Cardiac septum (tissue), 1 donor: ENCODE data around the gene FBXO28. TPM values are rescaled to one million over a fixed set of nuclear protein-coding genes. Genes with fewer than 3 reads are reported as not detected.
"Not testable (repeated sequence)": the region's sequence is repeated elsewhere in the genome, so short reads cannot be mapped to it uniquely, and the experiment has no call there.

ENCODE experiments used
- DNase-seq: peaks from one replicate; pipeline ENCODE4 v3.0.0-alpha.2; 2020; ENCODE audit warnings: low spot score
- intact Hi-C: fragments of 100-400 bp; cut with DNase I; formaldehyde crosslinking; loops from one replicate; pipeline ENCODE4 v1.14.0; 2022
- total RNA-seq: library from RNA; stranded (reverse); fragmentation: NEBNext Ultra II Directional; extraction: Animal tissue kit (Norgen Biotek cat#: 25700); gene quantifications from one replicate; pipeline ENCODE4 v1.2.1, GENCODE V29; 2021
- donor health status: DM: no; HTN: no; CAD: no.

The FBXO28 gene
- total RNA-seq, 1 donor from 2014 or later = 23.9 TPM

DNA sequence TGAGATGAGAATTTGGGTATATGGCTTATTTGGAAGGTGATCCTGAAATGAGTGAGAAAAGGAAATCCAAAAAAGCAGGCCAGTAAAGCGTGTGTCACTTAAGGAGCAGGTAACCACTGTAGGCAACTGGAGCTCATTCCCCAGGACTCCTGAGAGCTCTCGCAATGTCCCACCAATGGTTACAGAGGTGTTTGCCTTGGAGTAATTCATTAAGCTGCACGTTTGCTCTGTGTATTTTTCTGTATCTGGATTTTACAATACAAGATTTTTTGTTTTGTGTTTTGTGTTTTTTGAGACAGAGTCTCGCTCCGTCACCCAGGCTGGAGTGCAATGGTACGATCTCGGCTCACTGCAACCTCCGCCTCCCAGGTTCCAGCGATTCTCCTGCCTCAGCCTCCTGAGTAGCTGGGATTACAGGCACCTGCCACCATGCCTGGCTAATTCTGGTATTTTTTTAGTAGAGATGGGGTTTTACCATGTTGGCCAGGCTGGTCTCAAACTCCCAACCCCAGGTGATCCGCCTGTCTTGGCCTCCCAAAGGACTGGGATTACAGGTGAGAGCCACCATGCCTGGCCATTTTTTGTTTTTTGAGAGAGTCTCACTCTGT lies 92.1 kb downstream of the FBXO28 start:
- DNase-seq, intact Hi-C loops: not testable (repeated sequence)

DNA sequence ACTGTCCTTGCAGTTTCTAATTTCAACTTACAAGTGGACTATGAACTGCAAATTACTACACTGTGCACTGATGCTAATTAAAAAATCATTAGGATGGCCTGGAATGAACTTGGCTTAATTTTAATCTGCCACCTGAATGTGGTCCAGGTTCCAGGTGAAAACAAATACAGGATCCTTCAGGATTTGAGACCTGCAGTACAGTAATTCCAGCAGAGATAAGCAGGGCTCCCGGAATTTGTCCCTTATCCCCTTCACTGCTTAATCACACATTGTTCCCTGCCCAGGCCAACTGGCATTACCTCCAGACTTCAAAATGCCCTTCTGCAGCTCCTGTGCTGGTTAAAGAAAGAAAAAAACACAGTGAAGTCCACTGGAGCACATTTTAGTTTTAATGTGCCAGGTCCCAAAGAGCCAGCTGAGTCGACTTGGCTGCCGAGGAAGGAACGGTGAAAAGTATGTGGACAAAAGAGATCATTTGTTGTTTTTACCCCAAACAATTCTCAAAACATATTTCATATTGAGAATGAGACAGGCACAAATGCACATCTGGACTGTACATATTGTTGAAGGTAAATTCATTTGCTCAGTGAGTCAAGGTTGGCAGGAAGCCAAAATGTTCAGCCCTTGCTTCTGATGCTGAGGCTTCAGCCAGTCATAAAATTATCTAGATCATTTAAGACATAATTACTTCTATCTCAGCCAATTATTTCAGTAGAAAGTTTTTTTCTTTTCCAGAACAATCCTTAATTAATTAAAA lies 97.5 kb downstream of the FBXO28 start:
- DNase-seq = no peak
- intact Hi-C loops = no loop called here

Other genes starting within 250 kb of the FBXO28 start
- 36.1 TPM for gene DEGS1, start 69.1 kb downstream of the FBXO28 start, total RNA-seq
- 11.6 TPM for gene NVL, start 216.1 kb downstream of the FBXO28 start, total RNA-seq
- 30.1 TPM for gene CNIH4, start 242.8 kb downstream of the FBXO28 start, total RNA-seq